ENCODE results near the gene TRAK2. TPM values are rescaled to one million over a fixed set of nuclear protein-coding genes. Genes with fewer than 3 reads are reported as not detected.
"Not testable (repeated sequence)": the region's sequence is repeated elsewhere in the genome, so short reads cannot be mapped to it uniquely, and the experiment has no call there.

The TRAK2 gene
- total and polyA plus RNA-seq, 11 donors = 41.2 to 201 (median 145) TPM

GRCh38 chr2:201432038-201432620 is 19.1 kb downstream of the TRAK2 start:
- WGBS, 4 donors = 11 to 26% (median 12%) methylated on average over 4 of the region's 4 CpGs
- Histone ChIP-seq H3K36me3 (peaks cover 0 to 7% (median 0%) of the 10 kb centered on the region in 9 donors), H3K9me3 (peaks cover 0 to 6% (median 0%) of the 10 kb centered on the region in 12 donors), H3K27ac (peak overlapping the region; percentile 37 to 91 (median 80)), H3K4me1 (peaks cover 2 to 68% (median 46%) of the 10 kb centered on the region in 12 donors), H3K27me3 (no peaks in the 10 kb centered on the region), H3K4me3 (peak overlapping the region in 3 of 12 donors; percentile 3 to 23 (median 13))
- TF ChIP-seq, protein P1, sequence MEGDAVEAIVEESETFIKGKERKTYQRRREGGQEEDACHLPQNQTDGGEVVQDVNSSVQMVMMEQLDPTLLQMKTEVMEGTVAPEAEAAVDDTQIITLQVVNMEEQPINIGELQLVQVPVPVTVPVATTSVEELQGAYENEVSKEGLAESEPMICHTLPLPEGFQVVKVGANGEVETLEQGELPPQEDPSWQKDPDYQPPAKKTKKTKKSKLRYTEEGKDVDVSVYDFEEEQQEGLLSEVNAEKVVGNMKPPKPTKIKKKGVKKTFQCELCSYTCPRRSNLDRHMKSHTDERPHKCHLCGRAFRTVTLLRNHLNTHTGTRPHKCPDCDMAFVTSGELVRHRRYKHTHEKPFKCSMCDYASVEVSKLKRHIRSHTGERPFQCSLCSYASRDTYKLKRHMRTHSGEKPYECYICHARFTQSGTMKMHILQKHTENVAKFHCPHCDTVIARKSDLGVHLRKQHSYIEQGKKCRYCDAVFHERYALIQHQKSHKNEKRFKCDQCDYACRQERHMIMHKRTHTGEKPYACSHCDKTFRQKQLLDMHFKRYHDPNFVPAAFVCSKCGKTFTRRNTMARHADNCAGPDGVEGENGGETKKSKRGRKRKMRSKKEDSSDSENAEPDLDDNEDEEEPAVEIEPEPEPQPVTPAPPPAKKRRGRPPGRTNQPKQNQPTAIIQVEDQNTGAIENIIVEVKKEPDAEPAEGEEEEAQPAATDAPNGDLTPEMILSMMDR (IDR thresholded peaks at IDR 0.05) = no peak
- no peak for TF ChIP-seq POLR2A (IDR thresholded peaks at IDR 0.05)
- intact Hi-C loops (cut with DNase I) = loop anchor here in 2 of 10 donors (2.0 kb wide), 1 partner anchor 19 kb away; the partner anchor contains the start of genes STRADB (in 2 of the 2) and TRAK2 (in 2 of the 2)
- no peak for DNase-seq
- ATAC-seq = peak in 3 of 4 donors; percentile 57 to 74 (median 73)

- Histone ChIP-seq H3K4me1 (peaks cover 0 to 72% (median 41%) of the 10 kb centered on the region in 12 donors), H3K27ac (peak overlapping the region in 11 of 12 donors; percentile 73 to 91 (median 84))
- WGBS, 4 donors = 77 to 98% (median 78%) methylated on average over 4 to 5 of the region's 5 CpGs
These were observed 20.4 kb downstream of the TRAK2 start for GRCh38 chr2:201430839-201431238.

GRCh38 chr2:201430322-201430721 is 20.9 kb downstream of the TRAK2 start:
- H3K9me3 ChIP-seq; H3K27me3 ChIP-seq; intact Hi-C loops (cut with DNase I); ATAC-seq; H3K36me3 ChIP-seq; H3K4me3 ChIP-seq; DNase-seq: not testable (repeated sequence)
- WGBS, 4 donors = 95 to 97% (median 96%) methylated on average over 10 to 12 of the region's 12 CpGs
- Histone ChIP-seq H3K4me1 (peaks cover 0 to 70% (median 40%) of the 10 kb centered on the region in 12 donors), H3K27ac (peak overlapping the region in 1 of 12 donors; percentile 0)

More at GRCh38 chr2:201430839-201431238, 20.4 kb downstream of the TRAK2 start:
- peaks cover 0 to 7% (median 0%) of the 10 kb centered on the region in 9 donors for H3K36me3 ChIP-seq
- no peak overlapping the region for H3K4me3 ChIP-seq
- intact Hi-C loops (cut with DNase I) = no loop called here
- no peak for TF ChIP-seq POLR2A (IDR thresholded peaks at IDR 0.05)
- TF ChIP-seq, protein P1 (IDR thresholded peaks at IDR 0.05) = no peak
- H3K9me3 ChIP-seq = peaks cover 0 to 6% (median 0%) of the 10 kb centered on the region in 12 donors
- DNase-seq (no peak), ATAC-seq (no peak)
- no peaks in the 10 kb centered on the region for H3K27me3 ChIP-seq

- intact Hi-C loops (cut with DNase I); H3K36me3 ChIP-seq; H3K4me3 ChIP-seq; H3K9me3 ChIP-seq; ATAC-seq; H3K27me3 ChIP-seq; DNase-seq: not testable (repeated sequence)
- 83 to 93% (median 85%) methylated on average over 6 of the region's 6 CpGs for WGBS, 4 donors
- Histone ChIP-seq H3K4me1 (peaks cover 0 to 73% (median 44%) of the 10 kb centered on the region in 12 donors), H3K27ac (peak overlapping the region in 2 of 12 donors; percentile 0 to 8)
These were observed 21.4 kb downstream of the TRAK2 start for GRCh38 chr2:201429835-201430234.

DNA sequence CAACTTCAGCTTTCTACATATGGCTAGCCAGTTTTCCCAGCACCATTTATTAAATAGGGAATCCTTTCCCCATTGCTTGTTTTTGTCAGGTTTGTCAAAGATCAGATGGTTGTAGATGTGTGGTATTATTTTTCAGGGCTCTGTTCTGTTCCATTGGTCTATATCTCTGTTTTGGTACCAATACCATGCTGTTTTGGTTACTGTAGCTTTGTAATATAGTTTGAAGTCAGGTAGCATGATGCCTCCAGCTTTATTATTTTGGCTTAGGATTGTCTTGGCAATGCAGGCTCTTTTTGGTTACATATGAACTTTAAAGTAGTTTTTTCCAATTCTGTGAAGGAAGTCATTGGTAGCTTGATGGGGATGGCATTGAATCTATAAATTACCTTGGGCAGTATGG is 22.9 kb downstream of the TRAK2 start:
- intact Hi-C loops (cut with DNase I); ATAC-seq; DNase-seq; H3K4me3 ChIP-seq; H3K27ac ChIP-seq; H3K9me3 ChIP-seq; H3K36me3 ChIP-seq; H3K27me3 ChIP-seq: not testable (repeated sequence)
- H3K4me1 ChIP-seq = peaks cover 3 to 73% (median 44%) of the 10 kb centered on the region in 12 donors

Measured in heart left ventricle (tissue), 16 donors.